LoVo (cell line): ENCODE data around the gene IRF8.

Source experiments
- DNase-seq: peaks from one replicate; pipeline ENCODE4 v3.0.0-alpha.2; 2016; ENCODE audit warnings: low spot score

Gene IRF8

DNA sequence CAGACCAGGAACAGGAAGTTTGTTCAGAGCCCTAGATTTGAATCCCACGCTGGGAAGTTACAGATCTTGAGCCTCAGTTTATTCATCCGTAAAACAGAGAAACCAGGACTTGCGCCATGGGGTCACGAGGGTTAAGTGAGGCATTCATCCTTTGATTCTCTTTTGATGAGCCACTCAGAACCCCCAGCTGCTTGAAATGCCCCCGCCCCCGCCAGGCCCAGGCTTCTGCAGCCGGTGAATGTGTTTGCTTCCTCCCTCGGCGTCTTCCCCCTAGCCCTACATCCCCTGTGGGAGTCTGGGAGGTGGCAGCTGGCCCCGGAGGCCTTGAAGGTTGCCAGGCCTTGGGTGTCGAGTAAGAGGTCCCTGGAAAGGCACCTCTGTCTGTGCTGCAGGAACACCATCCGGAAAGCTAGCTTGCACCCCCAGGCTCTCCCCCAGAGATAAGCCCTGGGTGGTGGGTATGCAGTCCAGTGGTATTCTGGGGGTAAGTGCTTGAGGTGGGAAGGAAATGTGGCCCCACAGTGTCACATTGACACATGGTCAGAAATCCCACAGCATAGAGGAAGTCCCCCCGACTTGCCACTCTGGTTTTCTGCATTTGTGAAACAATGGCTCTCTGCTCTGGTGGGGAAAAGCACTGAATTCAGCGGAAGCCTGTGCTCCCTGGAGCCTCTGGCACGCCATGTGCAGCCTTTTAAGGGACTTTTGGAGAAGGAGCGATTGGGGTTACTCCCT, 14.9 kb downstream of the IRF8 start:
- no peak for DNase-seq

DNA sequence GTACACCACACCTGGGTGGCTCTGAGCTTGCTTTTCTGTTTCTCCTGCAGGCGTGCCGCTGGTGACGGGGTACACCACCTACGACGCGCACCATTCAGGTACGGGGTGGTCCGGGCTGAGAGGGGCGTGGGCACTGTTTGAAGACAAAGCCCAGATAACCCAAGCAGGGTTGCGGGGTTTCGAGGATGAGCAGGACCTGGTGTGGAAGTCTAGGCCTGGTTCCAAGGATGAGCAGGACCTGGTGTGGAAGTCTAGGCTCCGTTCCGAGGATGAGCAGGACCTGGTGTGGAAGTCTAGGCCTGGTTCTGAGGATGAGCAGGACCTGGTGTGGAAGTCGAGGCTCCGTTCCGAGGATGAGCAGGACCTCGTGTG, 15.4 kb downstream of the IRF8 start:
- DNase-seq = no peak

DNA sequence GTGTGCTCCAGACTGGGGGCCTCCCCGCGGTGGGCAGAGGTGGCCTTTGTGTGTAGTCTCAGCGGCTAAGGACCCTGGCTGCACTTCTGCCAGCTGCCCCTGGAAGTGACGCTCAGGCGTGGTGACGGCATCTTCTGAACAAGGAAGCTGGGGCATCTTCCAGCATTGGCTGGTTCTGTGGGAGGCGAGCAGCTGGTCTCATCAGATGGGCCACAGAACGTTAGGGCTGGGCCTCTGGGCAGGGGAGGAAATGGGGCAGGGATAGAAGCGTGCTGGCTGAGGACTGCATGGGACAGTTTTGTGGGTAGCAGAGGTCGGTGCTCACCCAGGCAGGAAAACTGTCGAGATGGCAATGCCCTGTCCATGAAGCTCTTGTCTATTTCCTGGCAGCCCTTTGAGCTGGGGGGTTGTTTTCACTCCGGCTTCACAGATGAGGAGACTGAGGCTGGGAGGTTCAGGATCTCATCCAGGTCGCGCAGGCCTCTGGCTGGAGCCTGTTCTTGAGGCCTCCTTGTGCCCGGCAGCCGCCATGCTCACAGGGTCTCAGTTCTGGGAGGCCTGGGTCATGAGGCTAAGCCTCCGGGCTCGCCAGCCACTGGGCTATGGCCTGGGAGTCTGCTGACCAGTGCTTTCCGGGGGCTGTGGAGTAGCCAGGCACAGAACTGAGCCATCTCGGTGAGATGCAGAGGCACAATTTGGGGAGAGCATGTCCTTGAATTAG, 16.3 kb downstream of the IRF8 start:
- no peak for DNase-seq

DNA sequence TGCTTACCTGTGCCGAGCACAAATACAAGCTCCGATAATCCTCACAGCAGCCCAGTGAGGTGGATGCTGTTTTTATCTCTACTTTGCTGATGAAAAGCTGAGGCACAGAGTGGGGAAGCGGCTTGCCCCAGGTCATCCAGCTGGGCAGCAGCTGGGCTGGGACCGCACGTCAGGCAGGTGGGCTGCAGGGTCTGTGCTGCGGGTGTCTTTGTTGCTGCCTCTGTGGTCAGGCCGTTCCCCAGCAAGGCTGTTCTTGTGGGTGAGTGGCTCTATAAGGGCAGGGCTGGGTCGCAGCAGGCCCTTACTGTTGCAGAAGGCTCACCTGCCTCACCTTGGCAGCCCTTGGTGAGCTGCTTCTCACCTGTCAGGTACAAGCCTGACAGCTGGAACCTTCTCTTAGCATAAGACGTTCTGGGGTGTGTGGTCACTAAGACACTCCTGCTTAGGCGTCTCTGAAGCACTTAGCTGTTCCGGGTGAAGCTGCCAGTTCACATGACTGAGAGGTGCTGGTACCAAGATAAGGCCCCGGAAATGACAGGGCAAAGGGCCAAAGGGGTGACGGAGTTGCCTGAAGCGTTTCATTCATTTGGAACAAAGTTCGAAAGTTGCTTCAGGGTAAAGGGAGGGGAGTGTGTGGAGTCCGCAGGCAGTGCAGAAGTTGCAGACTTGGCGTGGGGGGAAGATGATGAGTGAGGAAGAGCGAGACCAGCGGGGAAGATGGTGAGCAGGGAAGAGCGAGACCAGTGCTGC, 17.4 kb downstream of the IRF8 start:
- DNase-seq = peak; percentile 75

DNA sequence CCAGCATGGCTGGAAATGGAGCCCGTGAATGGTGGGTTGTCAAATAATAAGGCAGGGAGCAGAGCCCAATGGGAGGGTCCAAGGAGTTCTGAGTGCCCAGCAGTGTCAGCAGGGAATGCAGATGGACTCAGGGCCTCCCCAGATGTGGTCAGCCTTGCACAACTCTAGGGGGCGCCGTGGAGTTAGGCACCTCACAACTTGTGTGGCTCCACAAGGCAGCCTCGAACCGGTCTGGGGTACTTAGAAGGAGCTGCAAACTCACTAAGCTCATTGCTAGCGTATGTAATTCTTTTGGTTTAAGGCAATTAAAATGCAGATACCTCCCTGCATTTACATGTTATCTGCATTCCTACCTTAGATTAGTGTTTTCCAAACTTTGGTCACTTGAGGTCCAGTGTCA, 18.1 kb downstream of the IRF8 start:
- DNase-seq = no peak

DNA sequence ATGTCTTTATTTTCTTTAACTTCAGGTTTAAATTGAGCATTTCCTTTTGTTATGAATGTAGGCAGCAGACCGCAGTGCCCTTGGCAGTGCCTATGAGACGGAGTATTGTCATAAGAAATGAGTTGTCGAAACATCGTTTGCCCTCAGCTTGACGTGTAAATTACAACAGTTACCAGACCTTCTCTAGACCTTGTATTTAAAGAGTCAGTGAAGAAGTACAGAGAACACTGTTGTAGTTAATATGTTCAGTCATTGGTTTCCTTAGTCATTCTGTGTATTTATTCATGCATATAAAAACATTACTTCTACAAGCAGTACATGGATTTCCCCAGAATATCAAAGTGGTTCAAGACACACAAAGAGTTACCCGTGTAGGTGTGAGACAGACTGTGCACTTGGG, 19.0 kb downstream of the IRF8 start:
- no peak for DNase-seq

DNA sequence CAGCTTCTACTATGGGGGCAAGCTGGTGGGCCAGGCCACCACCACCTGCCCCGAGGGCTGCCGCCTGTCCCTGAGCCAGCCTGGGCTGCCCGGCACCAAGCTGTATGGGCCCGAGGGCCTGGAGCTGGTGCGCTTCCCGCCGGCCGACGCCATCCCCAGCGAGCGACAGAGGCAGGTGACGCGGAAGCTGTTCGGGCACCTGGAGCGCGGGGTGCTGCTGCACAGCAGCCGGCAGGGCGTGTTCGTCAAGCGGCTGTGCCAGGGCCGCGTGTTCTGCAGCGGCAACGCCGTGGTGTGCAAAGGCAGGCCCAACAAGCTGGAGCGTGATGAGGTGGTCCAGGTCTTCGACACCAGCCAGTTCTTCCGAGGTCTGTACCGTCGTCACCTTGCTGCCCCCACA, 19.5 kb downstream of the IRF8 start:
- DNase-seq = no peak

DNA sequence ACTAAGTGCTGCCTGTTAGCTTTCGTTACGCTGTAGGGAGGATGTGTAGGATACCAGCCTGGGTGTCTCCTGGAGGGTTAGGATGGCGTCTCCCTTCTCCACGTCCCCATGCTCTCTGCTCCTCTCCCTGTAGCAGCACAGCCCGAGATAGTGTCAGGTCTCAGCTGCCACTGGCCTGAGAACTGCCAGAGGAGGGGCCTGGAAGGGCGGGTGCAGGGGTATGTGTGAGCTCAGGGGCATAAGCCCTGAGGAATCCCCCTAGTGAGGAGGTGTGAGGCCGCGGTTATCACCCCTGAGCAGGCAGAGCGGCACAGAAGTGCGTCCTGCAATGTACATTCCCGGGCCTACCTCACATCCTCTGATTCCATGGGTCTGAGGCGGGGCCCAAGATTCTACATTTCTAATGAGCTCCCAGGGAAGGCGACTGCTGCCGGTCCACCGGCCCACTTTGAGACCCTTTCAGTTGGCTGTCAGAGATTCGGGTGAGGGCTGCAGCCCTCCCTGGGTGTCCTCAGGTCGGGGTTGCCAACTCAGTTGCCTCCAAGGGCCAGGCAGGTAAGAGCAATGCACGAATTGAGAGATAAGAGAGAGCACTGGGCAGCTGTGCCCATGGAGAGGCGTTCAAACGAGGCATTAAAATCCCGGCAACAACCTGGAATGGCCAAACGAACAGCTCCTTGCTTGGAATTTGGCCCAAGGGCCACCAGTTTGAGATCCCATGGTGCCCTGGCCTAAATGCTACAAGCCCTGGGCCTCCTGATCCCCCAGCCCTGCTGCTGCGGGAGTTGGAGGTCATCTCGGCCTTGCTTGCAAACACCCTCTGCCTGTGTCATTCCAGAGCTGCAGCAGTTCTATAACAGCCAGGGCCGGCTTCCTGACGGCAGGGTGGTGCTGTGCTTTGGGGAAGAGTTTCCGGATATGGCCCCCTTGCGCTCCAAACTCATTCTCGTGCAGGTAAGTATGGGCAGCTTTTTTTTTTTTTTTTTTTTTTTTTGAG, 20.6 kb downstream of the IRF8 start:
- no peak for DNase-seq

DNA sequence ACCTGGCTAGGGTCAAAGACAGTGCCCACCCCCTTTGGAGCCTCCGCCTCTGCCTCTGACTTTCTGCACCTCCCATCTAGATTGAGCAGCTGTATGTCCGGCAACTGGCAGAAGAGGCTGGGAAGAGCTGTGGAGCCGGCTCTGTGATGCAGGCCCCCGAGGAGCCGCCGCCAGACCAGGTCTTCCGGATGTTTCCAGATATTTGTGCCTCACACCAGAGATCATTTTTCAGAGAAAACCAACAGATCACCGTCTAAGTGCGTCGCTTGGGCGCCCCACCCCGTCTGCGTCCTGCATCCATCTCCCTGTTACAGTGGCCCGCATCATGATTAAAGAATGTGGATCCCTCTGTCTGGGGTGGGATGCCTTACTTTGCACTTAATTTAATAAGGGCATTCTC, 22.1 kb downstream of the IRF8 start:
- no peak for DNase-seq

DNA sequence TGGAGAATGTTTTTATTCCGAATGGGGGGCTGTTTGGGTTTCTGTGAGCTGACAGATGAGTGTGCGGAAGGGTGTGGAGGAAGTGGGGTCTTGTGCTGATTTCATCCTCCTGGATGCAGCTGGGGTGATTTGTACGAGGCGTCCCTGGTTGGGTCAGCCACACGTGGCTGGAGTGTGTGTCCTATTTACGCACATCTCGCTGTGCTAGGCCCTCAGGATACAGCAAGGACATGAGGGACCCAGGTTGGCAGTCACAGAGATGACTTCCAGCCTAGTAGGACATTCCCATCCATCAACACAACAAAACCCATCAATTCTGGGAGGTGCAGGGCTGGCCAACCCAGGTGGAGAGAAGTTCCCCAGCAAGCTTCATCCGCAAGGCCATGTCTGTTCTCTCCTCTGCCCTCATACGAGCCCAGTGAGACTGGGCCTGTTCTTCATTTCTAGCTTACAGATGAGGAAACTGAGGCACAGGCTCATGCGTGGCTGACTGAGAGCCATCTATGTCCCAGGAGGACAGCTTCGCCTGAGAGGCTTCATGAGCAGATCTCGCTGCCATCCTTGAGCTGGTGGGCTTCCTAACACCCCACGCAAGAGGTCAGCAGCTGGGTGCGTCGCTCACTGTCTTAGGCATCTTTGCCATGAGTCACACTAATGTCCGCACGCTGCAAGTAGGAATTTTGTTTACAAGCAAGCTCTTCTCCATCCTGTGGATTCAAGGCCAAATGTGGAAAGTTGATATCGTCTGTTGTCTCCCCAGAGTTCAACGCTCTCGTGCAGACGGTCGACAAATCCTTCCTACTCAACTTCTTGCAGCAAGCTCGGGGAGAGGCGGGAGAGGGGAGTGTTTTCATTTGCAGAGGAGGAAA, 24.4 kb downstream of the IRF8 start:
- no peak for DNase-seq

DNA sequence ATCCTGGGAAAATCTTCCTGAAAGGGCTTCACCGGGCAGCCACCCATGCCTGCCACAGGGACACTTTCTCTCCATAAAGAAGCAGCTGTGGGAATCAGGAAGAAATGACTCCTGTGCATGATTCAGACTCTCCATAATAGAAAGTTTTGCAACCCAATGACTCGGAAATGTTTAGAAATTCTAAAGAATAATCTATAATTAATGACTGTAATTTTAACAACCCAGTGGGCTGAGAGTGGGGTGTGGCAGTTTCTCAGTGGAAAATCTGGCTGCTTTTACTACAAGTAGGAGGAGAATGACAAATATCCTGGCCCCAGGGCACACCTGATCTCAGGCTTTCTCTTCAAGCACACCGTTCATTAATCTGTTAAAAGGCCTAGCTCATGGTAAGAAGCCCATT, 25.7 kb downstream of the IRF8 start:
- no peak for DNase-seq

DNA sequence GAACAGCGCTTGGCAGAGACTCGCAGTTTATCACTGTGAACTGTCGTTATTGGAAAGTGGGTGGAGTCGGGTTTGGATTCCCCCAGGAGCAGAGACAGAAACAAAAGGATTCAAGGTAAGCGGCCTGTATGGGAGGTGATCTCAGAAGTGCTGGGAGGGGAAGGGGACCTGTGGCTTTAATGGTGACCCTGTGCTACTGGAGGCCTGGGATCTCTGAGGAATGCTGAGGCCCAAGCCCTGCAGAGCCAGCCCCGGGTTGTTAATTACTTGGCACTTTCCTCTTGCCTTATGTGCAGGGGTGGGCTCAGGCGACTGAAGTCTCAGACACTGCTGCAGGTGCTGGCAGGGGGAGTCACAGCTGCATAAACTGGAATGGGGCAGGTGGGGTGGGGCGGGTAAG, 27.4 kb downstream of the IRF8 start:
- no peak for DNase-seq

DNA sequence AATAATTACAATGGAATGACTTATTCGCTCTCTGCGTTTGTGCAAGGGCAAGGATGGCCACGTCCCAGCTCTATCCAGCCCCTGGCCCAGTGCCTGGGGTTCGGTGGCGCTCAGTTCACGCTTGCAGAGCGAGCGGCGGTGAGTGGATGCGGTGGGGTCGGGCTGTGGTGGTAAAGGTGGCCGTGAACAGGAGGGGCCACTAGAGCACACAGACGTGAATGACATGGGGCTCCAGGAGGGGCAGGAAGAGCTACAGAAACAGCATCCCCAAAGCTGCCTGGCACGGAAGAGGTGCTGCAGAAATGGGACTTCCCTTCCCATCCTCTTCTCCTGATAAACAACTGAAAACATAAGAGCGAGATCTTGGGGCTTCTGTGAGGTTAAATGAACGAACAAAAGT, 28.4 kb downstream of the IRF8 start:
- no peak for DNase-seq

DNA sequence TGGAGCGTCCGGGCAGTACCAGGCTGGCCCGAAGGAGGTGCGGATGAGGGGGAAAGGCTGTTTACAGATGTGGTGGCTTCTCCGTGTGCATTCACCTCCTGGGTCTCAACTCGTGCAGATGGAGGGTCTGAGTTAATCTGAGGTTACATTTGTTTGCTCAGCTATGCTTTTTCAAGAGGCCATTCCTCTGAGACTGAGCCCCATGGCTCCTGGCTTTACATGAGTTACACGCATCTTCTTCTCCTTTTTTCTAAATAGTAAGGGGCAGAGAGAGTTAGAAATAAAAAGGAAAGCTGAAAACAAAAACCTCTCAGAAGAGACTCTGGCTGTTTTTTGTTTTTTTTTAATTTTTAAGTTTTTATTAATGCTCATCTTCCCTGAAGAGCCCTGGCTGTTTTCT, 29.0 kb downstream of the IRF8 start:
- no peak for DNase-seq

DNA sequence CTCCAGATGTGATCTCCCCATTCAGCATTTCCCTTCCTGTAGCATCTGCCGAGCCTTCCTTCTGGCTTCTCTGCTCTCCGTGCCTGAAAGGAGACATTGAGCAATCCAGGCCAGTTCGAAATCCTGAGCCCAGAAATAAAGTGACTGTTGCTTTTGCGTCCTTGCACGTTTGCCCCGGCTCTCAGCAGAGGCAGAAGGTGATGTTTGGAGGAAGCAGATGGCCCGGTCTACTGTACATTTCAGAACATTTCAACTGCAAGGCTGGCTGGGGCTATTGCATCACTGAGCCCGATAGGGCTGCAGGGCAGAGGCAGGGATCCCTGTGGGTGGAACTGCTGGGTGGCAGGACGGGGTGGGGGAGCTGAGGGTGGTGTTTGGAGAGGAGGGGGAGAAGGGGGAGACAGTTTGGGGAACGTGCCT, 29.4 kb downstream of the IRF8 start:
- DNase-seq = no peak

DNA sequence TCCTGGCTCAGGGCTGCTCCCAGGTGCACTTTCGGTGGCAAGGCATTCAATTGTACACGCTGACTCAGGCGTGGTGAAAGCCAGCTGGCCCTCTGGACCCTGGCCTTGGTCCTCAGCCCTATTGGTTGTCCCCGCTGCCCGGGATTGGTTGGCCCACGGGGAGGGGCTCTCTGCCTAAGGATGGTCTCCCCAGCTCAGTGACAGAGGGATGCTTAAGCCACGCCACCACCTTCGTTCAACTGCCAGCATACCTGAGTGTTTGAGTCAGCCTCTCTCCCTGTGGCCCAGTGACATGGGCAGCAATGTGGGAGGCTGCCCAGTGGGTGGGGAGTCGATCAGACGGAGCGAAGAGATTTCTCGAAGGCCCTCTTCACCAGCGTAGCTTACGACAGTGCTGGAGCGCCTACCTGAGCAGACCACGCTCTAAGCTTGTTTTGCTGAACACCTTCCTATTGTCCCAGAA, 30.3 kb downstream of the IRF8 start:
- DNase-seq = peak; percentile 42

DNA sequence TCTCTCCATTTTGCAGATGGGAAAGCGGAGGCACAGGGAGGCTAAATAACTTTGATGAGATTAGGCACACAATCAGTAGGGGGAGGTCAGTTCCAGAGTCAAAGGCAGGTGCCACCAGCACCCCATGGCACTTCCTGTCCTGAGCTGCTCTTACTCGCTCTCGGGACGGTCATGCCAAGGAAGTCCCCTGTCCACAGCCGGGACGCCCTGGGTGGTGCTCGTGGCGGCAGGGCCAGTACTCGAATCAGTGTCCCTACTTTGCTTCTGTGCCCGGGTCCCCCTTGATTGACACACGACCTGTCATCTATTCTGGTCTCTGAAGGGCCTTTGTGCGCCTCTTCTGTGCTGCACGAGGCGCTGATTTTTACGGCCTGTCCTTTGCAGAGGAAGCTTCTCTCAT, 31.3 kb downstream of the IRF8 start:
- no peak for DNase-seq

DNA sequence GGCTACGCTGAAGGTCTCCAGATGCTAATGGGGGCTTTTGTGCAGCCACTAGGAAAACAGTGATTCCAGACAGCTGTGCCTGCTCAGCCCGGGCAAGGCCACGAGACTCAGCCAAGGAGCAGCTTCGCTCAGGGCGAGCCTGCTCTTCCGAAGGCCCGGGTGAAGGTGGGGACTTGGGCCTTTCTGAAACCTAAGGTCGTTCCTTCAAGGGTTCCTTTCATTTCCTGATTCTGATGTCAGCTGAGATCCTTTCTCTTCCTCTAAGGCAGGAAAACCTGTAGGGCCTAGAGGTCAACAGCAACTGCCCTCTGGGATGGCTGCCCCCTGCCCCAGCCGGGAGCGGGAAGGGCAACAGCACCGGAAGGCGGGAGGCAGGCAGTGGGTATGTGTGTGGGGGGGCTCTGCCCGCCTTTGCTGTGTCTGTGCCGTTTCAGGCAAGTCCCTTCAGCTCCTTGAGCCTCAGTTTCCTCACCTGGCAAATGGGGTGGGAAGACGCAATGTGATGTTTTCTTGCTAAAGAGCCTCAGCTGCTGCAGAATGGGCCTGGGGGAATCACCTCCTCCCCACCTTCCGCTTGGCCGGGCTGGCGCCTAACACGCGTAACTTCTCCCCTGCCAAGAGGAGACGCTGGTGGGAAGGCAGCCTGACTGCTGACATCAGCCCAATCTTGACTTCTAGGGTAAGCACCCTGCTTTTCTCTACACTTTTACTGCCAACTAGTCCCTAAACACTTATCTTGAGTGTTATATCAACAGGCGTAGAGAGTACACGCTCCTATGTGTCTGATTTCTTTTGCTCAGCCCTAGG, 32.8 kb downstream of the IRF8 start:
- DNase-seq = no peak

DNA sequence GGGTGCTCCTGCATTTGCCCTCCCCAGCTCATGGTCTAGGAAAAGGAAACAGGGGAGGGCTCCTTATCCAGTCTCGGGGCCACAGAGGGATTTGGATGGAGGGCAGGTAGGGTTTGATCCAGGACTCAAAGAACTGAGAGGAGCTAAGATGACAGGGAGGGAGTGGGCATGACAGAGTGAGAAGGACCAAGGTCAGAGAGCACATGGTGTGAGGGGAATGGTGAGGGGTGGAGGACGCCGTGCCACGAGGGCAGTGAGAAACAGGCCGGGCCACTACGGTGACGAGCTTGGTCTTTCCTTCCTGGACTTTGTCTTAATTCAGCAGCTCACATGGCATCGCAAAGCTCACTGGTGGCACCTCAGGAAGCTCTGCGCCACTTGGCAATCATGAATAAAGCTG, 35.2 kb downstream of the IRF8 start:
- no peak for DNase-seq

DNA sequence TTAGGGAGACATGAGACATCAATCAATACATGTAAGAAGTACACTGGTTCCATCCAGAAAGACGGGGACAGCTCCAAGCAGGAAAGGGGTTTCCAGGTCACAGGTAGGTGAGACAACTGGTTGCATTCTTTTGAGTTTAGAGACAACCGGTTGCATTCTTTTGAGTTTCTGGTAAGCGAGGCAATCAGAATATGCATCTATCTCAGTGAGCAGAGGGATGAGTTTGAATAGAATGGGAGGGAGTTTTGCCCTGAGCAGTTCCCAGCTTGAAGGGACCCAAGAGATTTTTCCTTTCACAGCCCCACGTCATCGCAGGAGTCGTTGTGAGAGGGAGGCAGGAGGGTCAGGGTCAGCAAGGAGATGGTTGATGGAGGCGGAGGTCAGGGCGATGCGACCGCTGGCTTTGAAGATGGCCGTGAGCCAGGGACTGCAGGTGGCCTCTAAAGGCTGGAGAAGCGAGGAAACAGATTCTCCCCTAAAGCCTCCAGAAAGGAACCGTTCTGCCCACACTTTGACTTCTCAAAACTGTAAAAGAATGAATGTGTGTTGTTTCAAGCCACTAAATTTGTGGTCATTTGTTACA, 36.5 kb downstream of the IRF8 start:
- no peak for DNase-seq
